Esophagus muscularis mucosa (tissue), 4 donors: ENCODE results near the gene TDRD15. TPM values are rescaled to one million over a fixed set of nuclear protein-coding genes. Genes with fewer than 3 reads are reported as not detected.

Experiments
- DNase-seq: peaks from one replicate; pipeline ENCODE4 v3.0.0-alpha.2; 2017; ENCODE audit errors: extremely low spot score
- H3K27ac ChIP-seq, 4 donors: fragments of 200-600 bp; sonication (generic); replicated peaks in 1 of 4; 1 replicate in 3 of 4; 2 replicates in 1 of 4; pipeline ENCODE4 v1.5.1; 2016 to 2019; ENCODE audit warnings: mild to moderate bottlenecking in 1 of 4
- H3K27me3 ChIP-seq, 4 donors: fragments of 200-600 bp; sonication (generic); one replicate each; pipeline versions ENCODE4 v1.5.1 to v1.6.0; 2016 to 2019
- H3K36me3 ChIP-seq, 4 donors: fragments of 200-600 bp; sonication (generic); one replicate each; pipeline ENCODE4 v1.5.1; 2016 to 2019
- H3K4me1 ChIP-seq, 4 donors: fragments of 200-600 bp; sonication (generic); one replicate each; pipeline ENCODE4 v1.5.1; 2016 to 2019
- H3K4me3 ChIP-seq, 4 donors: fragments of 200-600 bp; sonication (generic); 1 replicate in 2 of 4; 2 replicates in 2 of 4; pipeline ENCODE4 v1.5.1; 2016 to 2019; ENCODE audit warnings: mild to moderate bottlenecking in 4 of 4, moderate library complexity in 1 of 4
- H3K9me3 ChIP-seq, 4 donors: fragments of 200-600 bp; sonication (generic); 1 replicate in 3 of 4; 2 replicates in 1 of 4; pipeline ENCODE4 v1.5.1; 2016 to 2019
- CTCF ChIP-seq, 3 experiments: fragments of 200-600 bp in 2 of 3; fragments of 450-650 bp in 1 of 3; sonication (generic) in 2 of 3; IDR thresholded peaks; one replicate each; pipeline ENCODE4 v1.5.1; 2017 to 2019; ENCODE audit warnings: antibody characterized with exemption in 3 of 3, mild to moderate bottlenecking in 2 of 3, moderate library complexity in 1 of 3
- EP300 ChIP-seq: sonication (generic); formaldehyde crosslinking; IDR thresholded peaks from one replicate; pipeline ENCODE4 v1.6.1; 2017; ENCODE audit warnings: antibody characterized with exemption
- POLR2A ChIP-seq: fragments of 450-650 bp; IDR thresholded peaks from one replicate; pipeline ENCODE4 v1.6.1; 2017; ENCODE audit warnings: antibody characterized with exemption, moderate library complexity, mild to moderate bottlenecking, low read depth
- POLR2AphosphoS5 ChIP-seq, 2 donors: sonication (generic); formaldehyde crosslinking; IDR thresholded peaks; one replicate each; pipeline ENCODE4 v1.6.1; 2017; ENCODE audit warnings: antibody characterized with exemption in 2 of 2
- WGBS: methylation state at CpG from one replicate; pipeline ENCODE4 v1.1.5; 2018; 5-methylcytosine and 5-hydroxymethylcytosine counted together
- intact Hi-C: fragments of 100-400 bp; cut with DNase I; formaldehyde crosslinking; loops from one replicate; pipeline ENCODE4 v1.15.1; 2023
- total RNA-seq, 4 donors: library from RNA; depleted of rRNA; stranded (reverse); fragments of >200 nt; gene quantifications; one replicate each; pipeline versions ENCODE4 v1.1.0 to v1.2.1, GENCODE V29; 2016

The TDRD15 gene
- total RNA-seq, 4 donors from 2014 or later = 0.63 TPM; not detected in 3

DNA sequence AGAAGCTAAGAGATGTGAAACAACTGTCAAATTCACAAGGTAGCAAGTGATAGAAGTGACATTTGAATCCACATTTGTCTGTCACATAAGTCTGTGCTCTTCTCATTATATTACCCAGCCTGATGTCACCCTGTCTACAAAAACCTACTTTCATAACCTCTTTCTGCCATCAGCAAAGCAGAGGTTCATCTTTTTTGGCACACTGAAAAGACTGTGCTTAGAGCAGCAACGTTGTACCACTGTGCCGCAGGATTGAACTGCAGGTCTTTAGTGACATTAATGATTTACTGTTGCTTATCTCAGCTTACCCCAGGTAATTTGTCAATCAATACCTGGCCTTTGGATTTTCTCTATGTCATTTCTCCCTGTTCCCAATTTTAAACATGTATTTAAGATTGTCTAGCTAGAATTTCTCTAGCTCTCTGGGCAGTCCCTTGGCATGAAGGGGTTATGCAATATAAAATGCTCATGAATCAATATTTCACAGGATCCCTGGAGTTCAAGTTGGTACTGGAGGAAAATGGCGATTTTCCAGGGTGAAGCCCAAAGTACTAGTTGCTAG, 31.4 kb upstream of the TDRD15 start:
- TF ChIP-seq EP300 (no peak), POLR2A (no peak), POLR2AphosphoS5 (IDR thresholded peaks at IDR 0.05) (no peak), CTCF (IDR thresholded peaks at IDR 0.05) (no peak)
- no peaks in the 10 kb centered on the region for H3K27me3 ChIP-seq
- H3K36me3 ChIP-seq = no peaks in the 10 kb centered on the region
- H3K4me1 ChIP-seq = no peaks in the 10 kb centered on the region
- DNase-seq = no peak
- intact Hi-C loops = no loop called here
- no peaks in the 10 kb centered on the region for H3K9me3 ChIP-seq
- 70% methylated on average over 3 of the region's 3 CpGs for WGBS
- no peak overlapping the region for H3K27ac ChIP-seq
- no peak overlapping the region for H3K4me3 ChIP-seq

GRCh38 chr2:21095178-21095577, 28.6 kb upstream of the TDRD15 start:
- no peaks in the 10 kb centered on the region for H3K27me3 ChIP-seq
- WGBS = 31% methylated on average over 1 of the region's 1 CpG
- H3K4me3 ChIP-seq = no peak overlapping the region
- no peaks in the 10 kb centered on the region for H3K9me3 ChIP-seq
- no peak for DNase-seq
- no peak for TF ChIP-seq EP300
- no peak for TF ChIP-seq POLR2AphosphoS5 (IDR thresholded peaks at IDR 0.05)
- TF ChIP-seq CTCF (IDR thresholded peaks at IDR 0.05) = no peak
- TF ChIP-seq POLR2A = no peak
- H3K36me3 ChIP-seq = no peaks in the 10 kb centered on the region
- intact Hi-C loops = no loop called here
- H3K27ac ChIP-seq = no peak overlapping the region
- peaks cover 0 to 10% (median 5%) of the 10 kb centered on the region in 4 donors for H3K4me1 ChIP-seq

DNA sequence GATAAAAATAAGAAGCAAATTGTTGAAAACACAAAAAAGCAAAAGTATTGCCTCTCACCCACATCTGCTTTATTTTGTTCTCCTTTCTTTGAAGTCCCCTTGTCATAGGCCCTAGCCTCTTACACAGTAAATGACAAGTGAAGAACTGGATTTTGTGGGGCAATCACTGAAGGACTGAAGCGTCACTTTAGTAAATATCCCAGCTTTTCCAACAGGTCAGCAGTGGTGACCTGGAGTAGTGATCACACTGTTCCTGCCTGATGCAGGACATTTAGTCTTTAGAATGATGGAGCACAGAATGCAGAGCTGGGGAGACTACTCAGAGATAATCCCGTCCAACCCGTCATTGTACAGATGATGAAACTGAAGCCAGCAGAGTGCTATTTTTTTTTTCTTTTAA, 28.1 kb upstream of the TDRD15 start:
- H3K27me3 ChIP-seq = no peaks in the 10 kb centered on the region
- peaks cover 0 to 10% (median 5%) of the 10 kb centered on the region in 4 donors for H3K4me1 ChIP-seq
- no peak overlapping the region for H3K27ac ChIP-seq
- 87% methylated on average over 3 of the region's 3 CpGs for WGBS
- TF ChIP-seq POLR2AphosphoS5 (IDR thresholded peaks at IDR 0.05) = no peak
- TF ChIP-seq EP300 = no peak
- no peak for TF ChIP-seq CTCF (IDR thresholded peaks at IDR 0.05)
- TF ChIP-seq POLR2A = no peak
- H3K4me3 ChIP-seq = no peak overlapping the region
- no peaks in the 10 kb centered on the region for H3K36me3 ChIP-seq
- intact Hi-C loops = no loop called here
- DNase-seq = no peak
- no peaks in the 10 kb centered on the region for H3K9me3 ChIP-seq

- H3K36me3 ChIP-seq = no peaks in the 10 kb centered on the region
- no peaks in the 10 kb centered on the region for H3K27me3 ChIP-seq
- WGBS = 100% methylated on average over 1 of the region's 1 CpG
- TF ChIP-seq EP300 (no peak), POLR2AphosphoS5 (IDR thresholded peaks at IDR 0.05) (no peak), POLR2A (no peak), CTCF (IDR thresholded peaks at IDR 0.05) (no peak)
- intact Hi-C loops = no loop called here
- no peaks in the 10 kb centered on the region for H3K9me3 ChIP-seq
- no peak overlapping the region for H3K27ac ChIP-seq
- no peak overlapping the region for H3K4me3 ChIP-seq
- DNase-seq = no peak
- H3K4me1 ChIP-seq = peaks cover 0 to 10% (median 5%) of the 10 kb centered on the region in 4 donors
Measured at GRCh38 chr2:21096458-21096857, 27.3 kb upstream of the TDRD15 start.

- Histone ChIP-seq H3K36me3 (no peaks in the 10 kb centered on the region), H3K27me3 (no peaks in the 10 kb centered on the region), H3K9me3 (no peaks in the 10 kb centered on the region), H3K4me3 (no peak overlapping the region), H3K4me1 (peaks cover 0 to 10% (median 5%) of the 10 kb centered on the region in 4 donors), H3K27ac (no peak overlapping the region)
- no peak for DNase-seq
- 69% methylated on average over 6 of the region's 6 CpGs for WGBS
- intact Hi-C loops = no loop called here
- TF ChIP-seq CTCF (IDR thresholded peaks at IDR 0.05) = no peak
- TF ChIP-seq POLR2AphosphoS5 (IDR thresholded peaks at IDR 0.05) = no peak
- TF ChIP-seq EP300 = no peak
- TF ChIP-seq POLR2A = no peak
Measured at GRCh38 chr2:21097331-21097730, 26.4 kb upstream of the TDRD15 start.
